HepG2 (cell line): ENCODE measurements around the gene HCAR1. TPM values are rescaled to one million over a fixed set of nuclear protein-coding genes. Genes with fewer than 3 reads are reported as not detected.

ENCODE experiments used
- MTA1 ChIP-seq: sonication (generic); formaldehyde crosslinking; IDR thresholded peaks from 2 replicates; pipeline ENCODE4 v1.4.0; 2020; ENCODE audit warnings: missing genetic modification reagents, mild to moderate bottlenecking, borderline replicate concordance
- MXD4 ChIP-seq: IDR thresholded peaks from 2 replicates; pipeline ENCODE4 v1.6.1; 2016; ENCODE audit warnings: mild to moderate bottlenecking, missing biosample characterization, missing genetic modification reagents
- NCOA2 ChIP-seq: sonication (generic); formaldehyde crosslinking; IDR thresholded peaks from 2 replicates; pipeline ENCODE4 v1.8.0; 2022; ENCODE audit warnings: inconsistent platforms
- SNRNP70 ChIP-seq: fragments of 200-400 bp; formaldehyde crosslinking; IDR thresholded peaks from 2 replicates; pipeline ENCODE4 v1.6.1; 2017; ENCODE audit warnings: mild to moderate bottlenecking, low read depth, low read length, moderate library complexity
- ZFX ChIP-seq: sonication (generic); formaldehyde crosslinking; IDR thresholded peaks from 2 replicates; pipeline ENCODE4 v1.4.0; 2020; ENCODE audit warnings: mild to moderate bottlenecking, low read depth, missing genetic modification reagents, moderate library complexity
- ZNF496 ChIP-seq: sonication (generic); formaldehyde crosslinking; IDR thresholded peaks from 2 replicates; pipeline ENCODE4 v1.8.1; 2023; ENCODE audit warnings: mild to moderate bottlenecking, moderate library complexity, missing genetic modification reagents; ENCODE audit not compliant: insufficient replicate concordance
- ZNF713 ChIP-seq: sonication (generic); formaldehyde crosslinking; IDR thresholded peaks from 2 replicates; pipeline ENCODE4 v1.4.0; 2020; ENCODE audit warnings: mild to moderate bottlenecking, missing genetic modification reagents
- ZNF792 ChIP-seq: IDR thresholded peaks from 2 replicates; pipeline ENCODE4 v1.6.1; 2016
- ZSCAN20 ChIP-seq: sonication (generic); formaldehyde crosslinking; IDR thresholded peaks from 2 replicates; pipeline ENCODE4 v1.4.0; 2020; ENCODE audit warnings: missing genetic modification reagents, mild to moderate bottlenecking, borderline replicate concordance
- polyA plus RNA-seq, 8 experiments: library from polyadenylated mRNA; depleted of rRNA in 3 of 8; stranded (reverse) in 7 of 8; unstranded in 1 of 8; fragments of >200 nt; fragmentation: Illumina TruSeq in 4 of 8; extraction: Trizol in 4 of 8; gene quantifications; 2 replicates each; pipeline versions ENCODE4 v1.2.1 to v1.2.3, GENCODE V29; 2011 to 2016; ENCODE audit warnings: low read depth in 4 of 8, missing spikeins in 1 of 8, mixed read lengths in 1 of 8; ENCODE audit not compliant: insufficient read depth in 1 of 8
- total RNA-seq, 5 experiments: library from RNA; depleted of rRNA; stranded (reverse); fragments of >200 nt; fragmentation: Illumina TruSeq; extraction: Trizol; gene quantifications; 2 replicates each; pipeline ENCODE4 v1.2.3, GENCODE V29; 2016; ENCODE audit warnings: low read depth in 1 of 5
- TF ChIP-seq, protein P1 (sequence below): sonication (generic); formaldehyde crosslinking; IDR thresholded peaks from 2 replicates; pipeline ENCODE4 v1.4.0; 2020; ENCODE audit warnings: missing genetic modification reagents, borderline replicate concordance
- TF ChIP-seq, protein P2 (sequence below): sonication (generic); formaldehyde crosslinking; IDR thresholded peaks from 2 replicates; pipeline ENCODE4 v1.8.0; 2022; ENCODE audit warnings: mild to moderate bottlenecking, missing genetic modification reagents; ENCODE audit not compliant: insufficient replicate concordance
- TF ChIP-seq, protein P3 (sequence below): sonication (generic); formaldehyde crosslinking; IDR thresholded peaks from 2 replicates; pipeline ENCODE4 v1.8.1; 2023; ENCODE audit warnings: mild to moderate bottlenecking, missing genetic modification reagents
- TF ChIP-seq, protein P4 (sequence below): sonication (generic); formaldehyde crosslinking; IDR thresholded peaks from 2 replicates; pipeline ENCODE4 v1.4.0; 2020; ENCODE audit warnings: missing genetic modification reagents
- TF ChIP-seq, protein P5 (sequence below): sonication (generic); formaldehyde crosslinking; IDR thresholded peaks from 2 replicates; pipeline ENCODE4 v1.8.1; 2023; ENCODE audit warnings: mild to moderate bottlenecking, moderate library complexity, missing genetic modification reagents

HCAR1 gene
- total and polyA plus RNA-seq, 2 of the 13 experiments (the other 11 are each of a cell fraction or from before 2014, with no cell fraction given), result 0.53 to 4.4 TPM

DNA sequence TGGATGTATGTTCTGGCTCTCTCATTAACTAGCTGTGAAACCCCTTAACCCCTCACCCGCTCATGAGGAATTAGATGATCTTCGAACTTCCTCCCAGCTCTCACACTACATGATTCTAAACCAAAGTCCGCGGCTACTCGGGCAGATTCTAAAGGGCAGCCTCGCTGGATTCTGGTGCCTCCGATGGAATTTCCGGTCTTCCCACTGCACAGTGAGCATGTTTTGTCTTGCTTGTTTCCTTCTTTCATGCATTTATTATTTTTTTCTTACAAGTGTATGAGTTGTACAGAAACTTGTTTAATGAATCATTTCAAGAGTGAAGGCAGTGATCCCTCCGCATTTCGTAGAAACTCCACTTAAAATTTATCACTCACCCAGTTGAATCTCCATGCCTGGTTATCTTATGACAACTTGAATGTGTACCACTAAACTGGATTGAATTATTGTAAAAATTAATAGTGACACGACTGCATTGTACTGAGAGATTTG lies 9.5 kb downstream of the HCAR1 start (continued):
- TF ChIP-seq, protein P1, sequence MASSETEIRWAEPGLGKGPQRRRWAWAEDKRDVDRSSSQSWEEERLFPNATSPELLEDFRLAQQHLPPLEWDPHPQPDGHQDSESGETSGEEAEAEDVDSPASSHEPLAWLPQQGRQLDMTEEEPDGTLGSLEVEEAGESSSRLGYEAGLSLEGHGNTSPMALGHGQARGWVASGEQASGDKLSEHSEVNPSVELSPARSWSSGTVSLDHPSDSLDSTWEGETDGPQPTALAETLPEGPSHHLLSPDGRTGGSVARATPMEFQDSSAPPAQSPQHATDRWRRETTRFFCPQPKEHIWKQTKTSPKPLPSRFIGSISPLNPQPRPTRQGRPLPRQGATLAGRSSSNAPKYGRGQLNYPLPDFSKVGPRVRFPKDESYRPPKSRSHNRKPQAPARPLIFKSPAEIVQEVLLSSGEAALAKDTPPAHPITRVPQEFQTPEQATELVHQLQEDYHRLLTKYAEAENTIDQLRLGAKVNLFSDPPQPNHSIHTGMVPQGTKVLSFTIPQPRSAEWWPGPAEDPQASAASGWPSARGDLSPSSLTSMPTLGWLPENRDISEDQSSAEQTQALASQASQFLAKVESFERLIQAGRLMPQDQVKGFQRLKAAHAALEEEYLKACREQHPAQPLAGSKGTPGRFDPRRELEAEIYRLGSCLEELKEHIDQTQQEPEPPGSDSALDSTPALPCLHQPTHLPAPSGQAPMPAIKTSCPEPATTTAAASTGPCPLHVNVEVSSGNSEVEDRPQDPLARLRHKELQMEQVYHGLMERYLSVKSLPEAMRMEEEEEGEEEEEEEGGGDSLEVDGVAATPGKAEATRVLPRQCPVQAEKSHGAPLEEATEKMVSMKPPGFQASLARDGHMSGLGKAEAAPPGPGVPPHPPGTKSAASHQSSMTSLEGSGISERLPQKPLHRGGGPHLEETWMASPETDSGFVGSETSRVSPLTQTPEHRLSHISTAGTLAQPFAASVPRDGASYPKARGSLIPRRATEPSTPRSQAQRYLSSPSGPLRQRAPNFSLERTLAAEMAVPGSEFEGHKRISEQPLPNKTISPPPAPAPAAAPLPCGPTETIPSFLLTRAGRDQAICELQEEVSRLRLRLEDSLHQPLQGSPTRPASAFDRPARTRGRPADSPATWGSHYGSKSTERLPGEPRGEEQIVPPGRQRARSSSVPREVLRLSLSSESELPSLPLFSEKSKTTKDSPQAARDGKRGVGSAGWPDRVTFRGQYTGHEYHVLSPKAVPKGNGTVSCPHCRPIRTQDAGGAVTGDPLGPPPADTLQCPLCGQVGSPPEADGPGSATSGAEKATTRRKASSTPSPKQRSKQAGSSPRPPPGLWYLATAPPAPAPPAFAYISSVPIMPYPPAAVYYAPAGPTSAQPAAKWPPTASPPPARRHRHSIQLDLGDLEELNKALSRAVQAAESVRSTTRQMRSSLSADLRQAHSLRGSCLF (CRISPR knock-in tag), result no peak
- TF ChIP-seq ZSCAN20 (CRISPR knock-in tag), result no peak
- TF ChIP-seq MTA1 (CRISPR knock-in tag), result no peak
- no peak for TF ChIP-seq SNRNP70
- TF ChIP-seq ZNF792 (CRISPR knock-in tag), result 0 out of 2 replicates have a peak, but pooled peaks have one; percentile 70
- TF ChIP-seq, protein P2, sequence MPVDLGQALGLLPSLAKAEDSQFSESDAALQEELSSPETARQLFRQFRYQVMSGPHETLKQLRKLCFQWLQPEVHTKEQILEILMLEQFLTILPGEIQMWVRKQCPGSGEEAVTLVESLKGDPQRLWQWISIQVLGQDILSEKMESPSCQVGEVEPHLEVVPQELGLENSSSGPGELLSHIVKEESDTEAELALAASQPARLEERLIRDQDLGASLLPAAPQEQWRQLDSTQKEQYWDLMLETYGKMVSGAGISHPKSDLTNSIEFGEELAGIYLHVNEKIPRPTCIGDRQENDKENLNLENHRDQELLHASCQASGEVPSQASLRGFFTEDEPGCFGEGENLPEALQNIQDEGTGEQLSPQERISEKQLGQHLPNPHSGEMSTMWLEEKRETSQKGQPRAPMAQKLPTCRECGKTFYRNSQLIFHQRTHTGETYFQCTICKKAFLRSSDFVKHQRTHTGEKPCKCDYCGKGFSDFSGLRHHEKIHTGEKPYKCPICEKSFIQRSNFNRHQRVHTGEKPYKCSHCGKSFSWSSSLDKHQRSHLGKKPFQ, result no peak
- TF ChIP-seq, protein P3, sequence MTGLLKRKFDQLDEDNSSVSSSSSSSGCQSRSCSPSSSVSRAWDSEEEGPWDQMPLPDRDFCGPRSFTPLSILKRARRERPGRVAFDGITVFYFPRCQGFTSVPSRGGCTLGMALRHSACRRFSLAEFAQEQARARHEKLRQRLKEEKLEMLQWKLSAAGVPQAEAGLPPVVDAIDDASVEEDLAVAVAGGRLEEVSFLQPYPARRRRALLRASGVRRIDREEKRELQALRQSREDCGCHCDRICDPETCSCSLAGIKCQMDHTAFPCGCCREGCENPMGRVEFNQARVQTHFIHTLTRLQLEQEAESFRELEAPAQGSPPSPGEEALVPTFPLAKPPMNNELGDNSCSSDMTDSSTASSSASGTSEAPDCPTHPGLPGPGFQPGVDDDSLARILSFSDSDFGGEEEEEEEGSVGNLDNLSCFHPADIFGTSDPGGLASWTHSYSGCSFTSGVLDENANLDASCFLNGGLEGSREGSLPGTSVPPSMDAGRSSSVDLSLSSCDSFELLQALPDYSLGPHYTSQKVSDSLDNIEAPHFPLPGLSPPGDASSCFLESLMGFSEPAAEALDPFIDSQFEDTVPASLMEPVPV (CRISPR knock-in tag), result no peak
- TF ChIP-seq MXD4 (CRISPR knock-in tag), result no peak
- TF ChIP-seq ZFX, result no peak; the same call in 1 of the 2 replicates
- TF ChIP-seq, protein P4, sequence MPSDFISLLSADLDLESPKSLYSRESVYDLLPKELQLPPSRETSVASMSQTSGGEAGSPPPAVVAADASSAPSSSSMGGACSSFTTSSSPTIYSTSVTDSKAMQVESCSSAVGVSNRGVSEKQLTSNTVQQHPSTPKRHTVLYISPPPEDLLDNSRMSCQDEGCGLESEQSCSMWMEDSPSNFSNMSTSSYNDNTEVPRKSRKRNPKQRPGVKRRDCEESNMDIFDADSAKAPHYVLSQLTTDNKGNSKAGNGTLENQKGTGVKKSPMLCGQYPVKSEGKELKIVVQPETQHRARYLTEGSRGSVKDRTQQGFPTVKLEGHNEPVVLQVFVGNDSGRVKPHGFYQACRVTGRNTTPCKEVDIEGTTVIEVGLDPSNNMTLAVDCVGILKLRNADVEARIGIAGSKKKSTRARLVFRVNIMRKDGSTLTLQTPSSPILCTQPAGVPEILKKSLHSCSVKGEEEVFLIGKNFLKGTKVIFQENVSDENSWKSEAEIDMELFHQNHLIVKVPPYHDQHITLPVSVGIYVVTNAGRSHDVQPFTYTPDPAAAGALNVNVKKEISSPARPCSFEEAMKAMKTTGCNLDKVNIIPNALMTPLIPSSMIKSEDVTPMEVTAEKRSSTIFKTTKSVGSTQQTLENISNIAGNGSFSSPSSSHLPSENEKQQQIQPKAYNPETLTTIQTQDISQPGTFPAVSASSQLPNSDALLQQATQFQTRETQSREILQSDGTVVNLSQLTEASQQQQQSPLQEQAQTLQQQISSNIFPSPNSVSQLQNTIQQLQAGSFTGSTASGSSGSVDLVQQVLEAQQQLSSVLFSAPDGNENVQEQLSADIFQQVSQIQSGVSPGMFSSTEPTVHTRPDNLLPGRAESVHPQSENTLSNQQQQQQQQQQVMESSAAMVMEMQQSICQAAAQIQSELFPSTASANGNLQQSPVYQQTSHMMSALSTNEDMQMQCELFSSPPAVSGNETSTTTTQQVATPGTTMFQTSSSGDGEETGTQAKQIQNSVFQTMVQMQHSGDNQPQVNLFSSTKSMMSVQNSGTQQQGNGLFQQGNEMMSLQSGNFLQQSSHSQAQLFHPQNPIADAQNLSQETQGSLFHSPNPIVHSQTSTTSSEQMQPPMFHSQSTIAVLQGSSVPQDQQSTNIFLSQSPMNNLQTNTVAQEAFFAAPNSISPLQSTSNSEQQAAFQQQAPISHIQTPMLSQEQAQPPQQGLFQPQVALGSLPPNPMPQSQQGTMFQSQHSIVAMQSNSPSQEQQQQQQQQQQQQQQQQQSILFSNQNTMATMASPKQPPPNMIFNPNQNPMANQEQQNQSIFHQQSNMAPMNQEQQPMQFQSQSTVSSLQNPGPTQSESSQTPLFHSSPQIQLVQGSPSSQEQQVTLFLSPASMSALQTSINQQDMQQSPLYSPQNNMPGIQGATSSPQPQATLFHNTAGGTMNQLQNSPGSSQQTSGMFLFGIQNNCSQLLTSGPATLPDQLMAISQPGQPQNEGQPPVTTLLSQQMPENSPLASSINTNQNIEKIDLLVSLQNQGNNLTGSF (CRISPR knock-in tag), result no peak
- TF ChIP-seq NCOA2 (CRISPR knock-in tag), result peak; percentile 72
- TF ChIP-seq, protein P5, sequence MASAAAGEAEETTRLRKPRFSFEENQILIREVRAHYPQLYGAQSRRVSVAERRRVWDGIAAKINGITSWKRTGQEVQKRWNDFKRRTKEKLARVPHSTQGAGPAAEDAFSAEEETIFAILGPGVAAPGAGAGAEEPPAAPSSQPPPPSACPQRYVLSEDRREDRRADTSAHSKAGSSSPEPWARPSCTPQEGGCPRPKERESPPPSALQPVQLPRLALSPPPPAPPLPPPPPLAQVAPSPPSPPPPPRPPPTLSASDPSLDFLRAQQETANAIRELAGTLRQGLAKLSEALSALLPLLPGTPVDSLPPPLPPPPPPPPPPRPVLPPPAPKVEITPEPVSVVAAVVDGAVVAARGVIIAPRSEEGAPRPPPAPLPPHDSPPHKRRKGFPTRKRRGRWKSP, result no peak
- TF ChIP-seq ZNF713 (CRISPR knock-in tag), result no peak
- no peak for TF ChIP-seq ZNF496
